Right atrium auricular region (tissue), 2 donors: ENCODE results near the gene MRPL52. TPM values are rescaled to one million over a fixed set of nuclear protein-coding genes. Genes with fewer than 3 reads are reported as not detected.
A peak's percentile ranks its signal among the peaks of the same experiment; 100 is the strongest.
"Not testable (repeated sequence)": the region's sequence is repeated elsewhere in the genome, so short reads cannot be mapped to it uniquely, and the experiment has no call there.

Experiments
- DNase-seq: peaks from one replicate; pipeline ENCODE4 v3.0.0-alpha.2; 2019; ENCODE audit warnings: low spot score
- H3K27ac ChIP-seq, 2 donors: fragments of 200-600 bp; sonication (generic); 1 replicate in 1 of 2; 2 replicates in 1 of 2; pipeline ENCODE4 v1.5.1; 2016 to 2019
- H3K27me3 ChIP-seq, 2 donors: fragments of 200-600 bp; sonication (generic); one replicate each; pipeline versions ENCODE4 v1.5.1 to v1.6.0; 2017 to 2019
- H3K36me3 ChIP-seq: fragments of 200-600 bp; sonication (generic); one replicate; pipeline ENCODE4 v1.5.1; 2016
- H3K4me1 ChIP-seq, 2 donors: fragments of 200-600 bp; sonication (generic); one replicate each; pipeline versions ENCODE4 v1.5.1 to v1.6.0; 2017 to 2019
- H3K4me3 ChIP-seq, 2 donors: fragments of 200-600 bp; sonication (generic); 1 replicate in 1 of 2; 2 replicates in 1 of 2; pipeline ENCODE4 v1.5.1; 2017 to 2019; ENCODE audit warnings: mild to moderate bottlenecking in 1 of 2, moderate library complexity in 1 of 2
- H3K9me3 ChIP-seq, 2 donors: fragments of 200-600 bp; sonication (generic); one replicate each; pipeline ENCODE4 v1.5.1; 2019
- CTCF ChIP-seq, 2 donors: fragments of 200-600 bp; sonication (generic); IDR thresholded peaks; one replicate each; pipeline ENCODE4 v1.5.1; 2019; ENCODE audit warnings: antibody characterized with exemption in 2 of 2
- total RNA-seq, 2 donors: library from RNA; depleted of rRNA; stranded (reverse); fragments of >200 nt; gene quantifications; one replicate each; pipeline ENCODE4 v1.1.0, GENCODE V29; 2016

Gene MRPL52
- total RNA-seq, 2 donors from 2014 or later, result 59.4 to 168 TPM

DNA sequence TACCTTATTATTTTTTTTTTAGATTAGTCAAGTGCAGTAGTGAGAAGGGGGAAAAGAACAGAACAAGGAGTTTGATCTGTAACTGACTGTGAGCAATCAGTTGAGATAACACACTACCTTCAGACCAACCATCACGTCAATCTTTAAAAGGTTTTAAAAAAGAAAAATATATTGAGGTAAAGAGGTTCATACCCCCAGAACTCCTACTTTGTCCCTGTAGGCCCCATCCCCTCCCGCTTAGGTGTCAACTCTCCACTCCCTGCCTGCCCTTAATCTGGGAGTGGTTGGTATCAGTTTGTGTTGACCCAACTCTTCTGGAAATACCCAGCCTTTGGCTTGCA lies 22.9 kb downstream of the MRPL52 start:
- TF ChIP-seq CTCF (IDR thresholded peaks at IDR 0.05), result no peak
- no peaks in the 10 kb centered on the region for H3K36me3 ChIP-seq
- peak overlapping the region in 1 of 2 donors; percentile 34 for H3K27ac ChIP-seq
- H3K27me3 ChIP-seq, result no peaks in the 10 kb centered on the region
- no peak for DNase-seq
- H3K4me1 ChIP-seq, result peaks cover 0 to 55% of the 10 kb centered on the region in 2 donors
- H3K4me3 ChIP-seq, result no peak overlapping the region
- H3K9me3 ChIP-seq, result no peaks in the 10 kb centered on the region

DNA sequence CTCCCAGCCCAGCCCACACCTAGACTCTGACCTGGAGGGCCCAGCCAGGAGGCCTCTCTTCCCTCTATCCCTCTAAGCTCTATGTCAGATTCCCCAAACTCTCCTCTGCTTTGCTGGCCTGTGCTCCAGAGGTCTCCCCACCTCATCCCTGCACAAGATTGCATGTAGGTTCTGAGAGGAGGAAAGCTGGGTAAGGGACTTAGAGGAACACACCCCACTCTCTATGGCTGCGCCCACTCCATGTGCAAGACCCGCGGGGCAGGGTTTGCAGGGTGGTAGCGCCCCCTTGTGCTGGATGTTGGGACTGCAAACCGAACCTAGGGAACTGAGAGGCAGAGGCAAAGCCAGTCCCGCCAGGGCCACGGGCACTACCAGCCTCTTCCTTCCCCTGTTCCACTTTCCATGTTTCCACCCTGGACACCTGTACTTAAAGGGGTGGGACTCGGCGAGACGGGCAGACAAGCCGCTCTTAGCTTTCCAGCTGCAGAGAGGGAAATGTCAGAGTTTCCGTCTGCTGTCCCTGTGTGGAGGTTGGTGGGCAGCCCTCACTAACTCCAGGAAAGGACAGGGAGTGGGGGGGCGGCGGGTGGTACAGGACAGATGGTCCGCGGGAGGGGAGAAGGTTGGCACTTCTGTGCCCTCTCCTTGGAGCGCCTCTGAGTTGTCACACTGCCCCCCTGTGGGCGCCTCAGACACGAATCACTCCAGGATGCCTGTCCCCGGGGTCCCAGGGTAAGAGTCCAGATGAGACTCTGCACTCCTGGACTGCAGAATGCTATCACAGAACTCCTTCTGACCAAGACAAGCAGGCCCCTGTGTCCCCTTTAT lies 23.5 kb downstream of the MRPL52 start:
- Histone ChIP-seq H3K9me3 (no peaks in the 10 kb centered on the region), H3K4me1 (peaks cover 0 to 49% of the 10 kb centered on the region in 2 donors), H3K27me3 (no peaks in the 10 kb centered on the region), H3K4me3 (peak overlapping the region; percentile 35 to 46), H3K27ac (peak overlapping the region; percentile 12 to 34), H3K36me3 (no peaks in the 10 kb centered on the region)
- TF ChIP-seq CTCF (IDR thresholded peaks at IDR 0.05), result peak; percentile 90 to 93
- DNase-seq, result peak; percentile 94

- not testable (repeated sequence) for H3K27me3 ChIP-seq, H3K9me3 ChIP-seq, H3K27ac ChIP-seq, H3K4me3 ChIP-seq, DNase-seq, H3K36me3 ChIP-seq
- peaks cover 0 to 37% of the 10 kb centered on the region in 2 donors for H3K4me1 ChIP-seq
These were observed 24.6 kb downstream of the MRPL52 start for GRCh38 chr14:22854296-22854695.

GRCh38 chr14:22854963-22855724 lies 25.5 kb downstream of the MRPL52 start:
- H3K4me3 ChIP-seq, result no peak overlapping the region
- H3K9me3 ChIP-seq, result no peaks in the 10 kb centered on the region
- DNase-seq, result no peak
- H3K27me3 ChIP-seq, result no peaks in the 10 kb centered on the region
- H3K4me1 ChIP-seq, result peaks cover 0 to 29% of the 10 kb centered on the region in 2 donors
- H3K36me3 ChIP-seq, result no peaks in the 10 kb centered on the region
- H3K27ac ChIP-seq, result no peak overlapping the region
- TF ChIP-seq CTCF (IDR thresholded peaks at IDR 0.05), result no peak

DNA sequence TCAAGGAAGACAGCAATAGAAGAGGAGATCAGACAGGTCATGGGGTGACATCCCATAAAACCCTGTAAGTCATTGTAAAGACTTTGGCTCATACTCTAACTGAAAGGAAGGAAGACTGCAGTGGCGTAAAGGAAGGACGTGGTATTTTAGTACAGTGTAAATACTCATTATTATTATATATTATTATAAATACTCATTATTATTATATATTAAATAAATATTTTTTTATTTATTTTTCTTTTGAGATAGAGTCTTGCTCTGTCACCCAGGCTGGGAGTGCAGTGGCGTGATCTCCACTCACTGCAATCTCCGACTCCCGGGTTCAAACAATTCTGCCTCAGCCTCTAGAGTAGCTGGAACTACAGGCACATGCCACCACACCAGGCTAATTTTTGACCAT lies 26.7 kb downstream of the MRPL52 start:
- Histone ChIP-seq H3K27me3 (no peaks in the 10 kb centered on the region), H3K9me3 (no peaks in the 10 kb centered on the region), H3K27ac (no peak overlapping the region), H3K36me3 (no peaks in the 10 kb centered on the region), H3K4me1 (peaks cover 0 to 16% of the 10 kb centered on the region in 2 donors), H3K4me3 (no peak overlapping the region)
- no peak for DNase-seq
- no peak for TF ChIP-seq CTCF (IDR thresholded peaks at IDR 0.05)

- H3K4me3 ChIP-seq, DNase-seq, H3K27me3 ChIP-seq, H3K27ac ChIP-seq, H3K9me3 ChIP-seq, H3K4me1 ChIP-seq, H3K36me3 ChIP-seq: not testable (repeated sequence)
These were observed 30.7 kb downstream of the MRPL52 start for GRCh38 chr14:22860377-22860776.
